CD1c-positive myeloid dendritic cell (primary cell): ENCODE results near the gene LIX1L.
"Not testable (repeated sequence)": the region's sequence is repeated elsewhere in the genome, so short reads cannot be mapped to it uniquely, and the experiment has no call there.

ENCODE experiments used
- DNase-seq: peaks from one replicate; pipeline ENCODE4 v3.0.0-alpha.2; 2016; ENCODE audit errors: extremely low spot score

LIX1L gene

DNA sequence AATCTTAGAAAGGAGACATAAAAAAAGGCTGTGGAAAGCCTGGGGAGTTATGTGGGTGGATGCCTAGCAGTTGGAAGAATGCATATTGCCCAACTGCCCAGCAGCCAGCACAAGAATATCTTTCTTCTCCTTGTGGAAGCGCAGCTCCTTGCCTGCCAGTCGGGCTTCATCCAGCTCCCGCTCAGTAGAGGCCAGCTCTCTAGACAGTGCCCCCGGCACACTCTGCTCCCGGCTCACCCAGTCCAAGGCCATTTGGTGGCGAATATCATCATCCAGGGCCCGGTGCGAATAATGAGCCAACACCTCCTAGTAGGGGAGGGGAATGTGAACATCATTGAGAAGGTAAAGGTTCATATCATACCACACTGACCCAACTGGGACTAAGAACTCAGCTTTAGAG is 21.6 kb downstream of the LIX1L start:
- DNase-seq, result no peak

DNA sequence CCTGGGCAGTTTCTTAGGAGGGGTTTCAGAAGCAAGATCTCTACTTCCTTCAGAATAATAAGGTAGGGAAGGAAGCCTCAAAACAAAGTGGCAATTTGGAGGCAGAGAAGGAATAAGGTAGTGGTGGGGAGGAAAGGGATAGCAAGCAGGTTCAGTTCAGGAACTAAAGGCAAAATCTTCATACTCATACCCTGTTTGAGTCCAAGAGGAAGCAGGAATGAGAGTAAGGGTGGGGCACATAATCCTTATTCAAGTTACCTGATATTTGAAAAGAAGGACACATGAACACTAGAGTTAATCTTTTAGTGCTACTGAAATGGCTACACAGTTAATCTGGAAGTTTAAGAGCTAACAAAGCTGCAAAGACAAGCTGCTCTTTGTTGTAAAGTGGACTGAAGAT is 22.1 kb downstream of the LIX1L start:
- DNase-seq, result no peak

GRCh38 chr1:145932522-145933009 is 25.3 kb downstream of the LIX1L start:
- peak; percentile 20 for DNase-seq

- no peak for DNase-seq
These were observed 29.7 kb downstream of the LIX1L start for GRCh38 chr1:145927916-145928643.

GRCh38 chr1:145927063-145927886 is 30.5 kb downstream of the LIX1L start, which contains the start of gene RBM8A:
TSS of gene RBM8A (minus strand) at chr1:145927484. CDS start at chr1:145927426, 58 bp downstream.
- peak; percentile 99 for DNase-seq

- DNase-seq, result no peak
These were observed 31.1 kb downstream of the LIX1L start for GRCh38 chr1:145926686-145927062.

DNA sequence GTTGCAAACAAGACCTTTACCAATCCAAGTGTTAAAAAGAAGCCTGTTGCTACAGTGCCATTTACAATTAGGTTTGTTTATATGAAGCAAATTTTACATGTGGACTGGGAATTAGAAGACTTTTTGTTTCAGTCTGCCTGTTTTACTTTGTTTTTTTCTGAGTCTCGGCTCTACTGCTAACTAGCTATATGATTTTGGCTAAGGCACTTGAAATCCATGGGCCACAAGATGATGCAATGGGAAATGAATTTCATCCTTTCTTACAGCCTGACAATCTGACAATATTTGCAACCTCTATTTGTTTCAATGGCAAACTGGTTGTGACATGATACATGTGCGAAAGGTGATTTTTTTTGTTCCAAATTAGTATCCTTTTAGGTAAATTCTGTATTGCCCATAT is 35.6 kb downstream of the LIX1L start:
- no peak for DNase-seq

DNA sequence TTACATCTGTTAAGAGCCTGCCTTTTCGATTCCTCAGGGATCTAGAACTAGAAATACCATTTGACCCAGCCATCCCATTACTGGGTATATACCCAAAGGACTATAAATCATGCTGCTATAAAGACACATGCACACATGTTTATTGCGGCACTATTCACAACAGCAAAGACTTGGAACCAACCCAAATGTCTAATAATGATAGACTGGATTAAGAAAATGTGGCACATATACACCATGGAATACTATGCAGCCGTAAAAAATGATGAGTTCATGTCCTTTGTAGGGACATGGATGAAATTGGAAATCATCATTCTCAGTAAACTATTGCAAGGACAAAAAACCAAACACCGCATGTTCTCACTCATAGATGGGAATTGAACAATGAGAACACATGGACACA is 37.5 kb downstream of the LIX1L start:
- DNase-seq, result not testable (repeated sequence)

- peak; percentile 57 for DNase-seq
These were observed 38.6 kb downstream of the LIX1L start for GRCh38 chr1:145918992-145919939.

- peak; percentile 95 for DNase-seq
These were observed 39.4 kb downstream of the LIX1L start, which contains the start of gene PEX11B for GRCh38 chr1:145918144-145918991. TSS of gene PEX11B (minus strand) at chr1:145918717. CDS start at chr1:145918688, 29 bp downstream.

- no peak for DNase-seq
These were observed 40.2 kb downstream of the LIX1L start for GRCh38 chr1:145917595-145917994.

GRCh38 chr1:145916745-145917144 is 41.1 kb downstream of the LIX1L start:
- DNase-seq, result no peak

DNA sequence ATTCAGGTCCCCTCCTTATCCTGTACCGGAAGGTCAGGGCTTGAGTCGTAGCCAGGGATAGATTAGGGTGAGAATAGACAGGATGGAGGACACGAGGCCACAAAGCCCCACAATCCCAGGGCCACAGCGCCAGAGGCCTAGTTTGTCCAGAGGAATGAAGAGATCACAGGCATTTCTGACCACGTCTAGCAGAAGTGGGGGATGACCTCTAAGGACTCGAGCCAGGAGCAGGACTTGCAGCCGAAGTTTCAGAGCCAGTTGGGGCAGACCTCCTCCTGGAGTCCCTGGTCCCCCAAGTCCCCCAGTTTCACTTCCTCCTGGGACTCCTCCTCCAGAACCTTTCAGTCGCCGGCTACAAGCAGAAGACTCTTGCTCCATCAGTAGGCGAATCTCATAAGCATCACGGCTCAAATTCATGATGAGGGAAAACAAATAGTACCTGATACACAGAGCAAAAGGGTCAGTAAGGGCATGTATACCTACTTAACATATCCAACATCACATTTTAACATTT is 45.6 kb downstream of the LIX1L start:
- no peak for DNase-seq

DNA sequence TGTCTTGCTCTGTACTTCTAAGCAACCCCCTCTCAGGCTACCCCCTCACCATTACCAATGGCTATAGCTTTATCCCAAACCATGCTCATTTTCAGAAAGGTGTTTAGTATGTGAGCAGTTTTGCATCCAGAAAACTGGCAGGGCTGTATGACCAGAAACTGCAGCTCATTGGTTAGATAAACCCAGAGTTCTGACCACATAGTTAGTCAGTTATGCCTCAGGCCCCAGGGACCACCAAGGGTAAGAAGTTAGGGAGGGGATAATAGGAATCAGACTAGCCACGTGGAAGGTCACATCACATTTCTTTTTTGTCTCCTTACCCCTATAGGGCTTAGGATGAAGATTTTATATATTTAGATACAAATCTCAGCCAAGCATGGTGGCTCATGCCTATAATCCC is 49.2 kb downstream of the LIX1L start:
- DNase-seq, result no peak

- DNase-seq, result no peak
These were observed 50.7 kb downstream of the LIX1L start for GRCh38 chr1:145906954-145907753.

DNA sequence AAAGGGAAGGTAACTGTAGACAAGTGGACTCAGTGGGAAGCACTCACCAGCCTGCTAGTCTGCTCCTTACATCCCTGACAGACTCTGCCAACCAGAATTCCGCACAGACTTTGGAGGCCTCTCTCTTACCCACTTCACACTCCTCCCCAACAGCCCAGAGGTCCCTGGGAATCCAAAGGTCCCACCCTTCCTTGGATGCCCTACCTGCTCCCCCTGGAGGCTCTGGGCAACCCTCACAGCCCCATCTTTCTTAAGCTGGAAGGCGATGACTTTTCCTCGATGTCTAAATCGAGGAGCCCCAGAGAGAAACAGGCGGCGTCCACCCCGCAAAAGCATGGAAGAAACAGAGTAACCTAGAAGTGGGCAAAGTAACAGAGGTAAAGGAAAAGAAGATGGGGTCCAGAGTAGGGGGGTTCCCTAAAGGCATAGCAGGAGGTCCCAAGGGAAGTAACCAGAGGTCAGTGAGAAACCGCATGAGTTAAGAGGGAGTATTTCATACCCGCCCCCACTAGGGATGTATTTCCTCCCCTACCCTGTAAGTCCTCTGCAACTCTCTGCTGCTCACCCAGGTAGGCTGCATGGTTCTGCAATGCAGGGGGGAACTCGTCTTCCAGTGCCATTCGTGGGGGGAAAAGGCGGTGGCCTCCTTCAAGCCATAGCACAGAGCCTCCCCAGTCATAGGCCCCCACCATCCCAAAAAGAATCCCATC is 56.4 kb downstream of the LIX1L start:
- DNase-seq, result no peak

- no peak for DNase-seq
These were observed 59.1 kb downstream of the LIX1L start for GRCh38 chr1:145898756-145899155.

- no peak for DNase-seq
These were observed 59.8 kb downstream of the LIX1L start for GRCh38 chr1:145897969-145898368.

DNA sequence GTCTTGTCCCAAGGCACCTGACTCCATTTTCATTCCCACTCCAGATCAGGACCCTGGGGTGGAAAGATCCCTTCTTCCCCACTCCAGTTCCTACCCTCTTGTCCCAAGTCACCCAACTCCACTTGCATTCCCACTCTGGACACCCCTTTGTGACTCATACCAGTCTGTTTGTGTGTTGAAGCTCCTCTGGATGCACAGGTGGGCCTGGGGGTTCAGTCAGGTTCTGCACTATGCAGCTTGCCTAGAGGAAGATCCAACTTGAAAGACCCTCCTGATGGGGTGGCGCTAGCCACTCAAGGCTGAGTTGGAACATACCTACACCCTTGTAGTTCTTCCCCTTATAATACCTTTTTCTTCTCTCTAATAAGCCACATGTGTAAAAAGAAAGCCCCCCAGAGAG is 62.3 kb downstream of the LIX1L start:
- no peak for DNase-seq
